NOMO-1 treated with DMSO at 0.1 percent for 48 hours (cell line): Measurements from ENCODE around the gene RFNG.

Experiments
- DNase-seq: peaks from one replicate; lab custom pipeline; 2025; ENCODE audit not compliant: unreplicated experiment; lab: John Stamatoyannopoulos, UW

Gene RFNG

DNA sequence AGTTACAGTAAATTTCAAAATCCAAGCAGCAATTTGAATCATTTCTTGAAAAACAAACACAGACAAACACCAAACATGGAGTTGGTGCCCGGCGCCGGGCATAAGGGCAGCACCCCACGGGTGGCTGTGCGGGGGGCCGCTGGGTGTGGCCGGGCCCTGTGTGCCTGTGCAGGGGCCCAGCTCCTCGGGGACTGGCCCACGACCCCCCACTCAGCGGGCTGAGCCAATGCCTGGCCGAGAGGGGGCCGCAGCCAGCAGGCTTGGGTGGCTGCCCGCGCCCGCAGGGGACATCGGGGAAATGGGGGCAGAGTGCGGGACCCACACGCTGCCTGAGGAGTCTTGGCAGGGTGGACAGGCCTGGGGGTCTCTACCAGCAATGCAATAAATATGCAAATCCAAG is 26.8 kb upstream of the RFNG start:
- no peak for DNase-seq

DNA sequence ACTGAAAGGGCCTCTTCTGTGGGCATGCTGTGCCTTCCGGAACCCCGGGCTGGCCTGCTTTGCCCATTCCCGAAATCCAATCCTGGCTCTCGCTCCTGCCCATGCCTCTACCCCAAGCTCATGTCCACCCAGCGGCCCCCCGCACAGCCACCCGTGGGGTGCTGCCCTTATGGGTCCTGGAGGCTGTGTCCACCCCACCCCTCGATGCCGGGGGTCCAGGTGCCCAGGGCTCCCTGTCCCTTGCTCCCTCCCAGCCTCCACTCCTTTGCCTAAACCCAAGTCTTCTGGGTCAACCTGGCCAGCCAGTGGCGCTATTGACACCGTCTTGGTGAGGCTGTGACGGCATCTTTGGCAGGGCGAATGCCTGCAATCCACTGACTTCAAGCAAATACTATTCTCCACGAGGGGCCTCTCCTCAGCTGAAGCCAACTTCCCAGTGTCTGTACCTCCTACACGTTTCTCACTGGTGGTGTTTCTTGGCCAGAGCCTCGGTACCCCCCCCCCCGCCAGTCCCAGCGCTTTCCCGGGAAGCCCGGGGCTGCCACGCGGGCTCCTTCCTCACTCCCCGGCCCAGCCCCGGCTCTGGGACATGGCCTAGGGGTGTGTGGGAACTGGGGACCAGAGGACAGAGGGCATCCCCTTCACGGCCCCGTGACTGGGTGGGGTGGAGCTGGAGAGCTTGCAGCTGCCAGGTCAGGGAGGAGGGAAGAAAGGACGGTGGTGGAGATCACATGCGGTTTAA is 26.2 kb upstream of the RFNG start:
- no peak for DNase-seq

DNA sequence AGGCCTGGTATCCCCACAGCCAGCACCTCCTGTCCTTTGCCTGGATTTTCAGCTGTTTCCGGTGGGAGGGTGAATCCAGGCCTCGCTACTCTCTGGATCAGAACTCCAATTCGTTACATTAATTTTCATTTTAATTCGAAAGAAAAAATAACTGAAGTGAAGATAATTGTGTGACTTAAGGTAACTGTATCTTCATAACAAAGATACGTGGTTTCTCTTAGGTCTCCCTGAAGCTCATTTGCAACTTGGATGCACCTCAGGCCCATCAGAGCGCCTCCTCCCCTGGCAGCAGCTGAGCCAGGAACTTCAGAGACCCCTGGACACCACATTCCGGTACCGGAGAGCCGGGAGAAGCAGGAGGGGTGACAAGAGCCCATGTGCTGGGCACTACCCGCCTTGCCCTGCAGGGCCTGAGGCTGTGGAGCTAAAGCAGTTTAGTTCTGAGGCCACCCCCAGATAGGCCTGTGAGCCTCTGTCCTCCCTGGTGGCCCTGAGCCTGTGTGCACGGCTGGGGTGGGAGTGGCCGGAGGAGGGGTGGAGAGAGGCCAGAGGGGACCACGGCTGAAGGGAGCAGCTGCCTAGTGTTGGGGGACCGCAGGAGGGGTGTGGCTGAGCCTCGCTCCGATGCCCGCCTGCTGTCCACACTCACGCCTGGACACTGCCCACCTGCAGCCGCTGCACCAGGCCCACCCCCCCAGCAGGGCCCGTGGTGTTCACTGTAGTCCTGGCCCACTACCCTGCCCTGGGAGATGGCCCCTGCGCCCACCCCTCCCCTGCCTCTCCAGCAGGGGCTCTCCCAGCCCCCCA is 25.4 kb upstream of the RFNG start:
- DNase-seq = no peak

DNA sequence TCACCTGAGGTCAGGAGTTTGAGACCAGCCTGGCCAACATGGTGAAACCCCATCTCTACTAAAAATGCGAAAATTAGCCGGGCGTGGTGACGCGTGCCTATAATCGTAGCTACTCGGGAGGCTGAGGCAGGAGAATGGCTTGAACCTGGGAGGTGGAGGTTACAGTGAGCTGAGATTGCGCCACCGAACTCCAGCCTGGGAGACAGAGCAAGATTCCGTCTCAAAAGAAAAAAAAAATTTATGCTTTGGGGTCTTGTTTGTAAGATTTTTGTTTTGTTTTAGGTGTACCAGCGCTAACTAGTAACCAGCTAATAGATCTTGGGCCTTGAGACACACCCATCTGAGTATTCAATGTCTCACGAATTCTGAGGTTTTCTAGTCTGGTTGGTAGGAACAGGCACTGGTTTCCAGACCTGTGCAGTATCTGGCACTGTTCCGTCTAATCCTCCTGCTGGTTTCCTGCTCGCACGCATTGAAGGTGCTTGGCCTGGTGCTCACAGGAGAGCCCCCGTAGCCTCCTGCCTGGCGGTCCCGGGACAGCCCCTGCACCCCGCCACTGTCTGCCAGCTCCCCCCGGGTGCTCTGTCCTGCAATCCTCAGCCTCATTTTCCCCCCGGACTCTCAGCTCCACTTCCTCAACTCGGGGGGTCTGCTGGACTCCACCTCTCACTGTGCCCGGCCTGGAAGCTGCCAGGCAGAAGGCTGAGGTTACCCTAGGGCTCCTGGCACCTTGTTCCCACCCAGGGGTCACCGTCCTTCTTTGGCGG is 24.6 kb upstream of the RFNG start:
- DNase-seq = no peak

DNA sequence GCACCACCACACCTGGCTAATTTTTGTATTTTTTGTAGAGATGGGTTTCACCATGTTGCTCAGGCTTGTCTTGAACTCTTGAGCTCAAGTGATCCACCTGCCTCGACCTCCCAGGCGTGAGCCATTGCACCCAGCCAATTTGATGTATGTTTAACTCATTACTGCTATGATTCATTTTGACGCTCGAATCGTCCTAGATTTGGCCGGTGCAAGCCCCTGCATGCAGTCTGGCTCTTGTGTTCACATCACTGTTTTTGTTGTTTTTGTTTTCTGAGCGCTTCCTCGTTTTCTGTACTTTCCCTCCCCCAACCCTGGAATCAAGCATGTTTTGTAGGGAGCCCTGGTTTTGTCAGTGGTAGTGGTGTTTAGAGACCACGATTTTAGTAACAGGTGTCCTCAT is 21.8 kb upstream of the RFNG start:
- DNase-seq = no peak

DNA sequence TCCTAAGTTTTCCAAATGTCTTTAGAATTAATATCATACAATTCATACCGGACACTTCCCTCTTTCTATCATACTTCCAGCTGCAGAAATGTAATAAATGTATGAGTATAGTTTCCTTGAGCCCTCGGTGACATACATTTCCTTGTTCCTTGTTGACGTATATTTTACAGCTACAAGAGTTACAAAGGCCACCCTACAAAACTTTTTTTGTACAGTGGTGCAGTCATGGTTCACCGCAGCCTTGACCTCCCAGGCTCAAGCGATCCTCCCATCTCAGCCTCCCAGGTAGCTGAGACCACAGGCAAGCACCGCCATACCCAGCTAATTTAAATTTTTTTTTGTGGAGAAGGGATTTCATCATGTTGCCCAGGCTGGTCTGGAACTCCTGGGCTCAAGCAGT is 21.2 kb upstream of the RFNG start:
- no peak for DNase-seq

DNA sequence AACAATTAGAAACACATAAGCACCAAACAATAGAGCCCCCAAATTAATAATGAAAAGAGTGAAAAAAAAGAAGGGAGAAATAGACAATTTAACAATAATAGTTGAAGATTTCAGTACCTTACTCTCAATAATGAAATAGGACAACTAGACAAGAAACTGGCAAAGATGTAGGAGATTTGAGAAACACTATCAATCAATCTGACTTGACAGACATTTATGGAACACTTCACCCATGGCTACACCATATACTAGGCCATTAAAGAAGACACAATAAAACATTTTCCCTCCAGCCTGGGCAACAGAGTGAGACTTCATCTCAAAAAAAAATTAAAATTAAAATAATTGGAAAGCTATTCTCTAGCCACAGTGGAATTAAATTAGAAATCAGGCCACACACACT is 19.0 kb upstream of the RFNG start:
- DNase-seq = no peak

DNA sequence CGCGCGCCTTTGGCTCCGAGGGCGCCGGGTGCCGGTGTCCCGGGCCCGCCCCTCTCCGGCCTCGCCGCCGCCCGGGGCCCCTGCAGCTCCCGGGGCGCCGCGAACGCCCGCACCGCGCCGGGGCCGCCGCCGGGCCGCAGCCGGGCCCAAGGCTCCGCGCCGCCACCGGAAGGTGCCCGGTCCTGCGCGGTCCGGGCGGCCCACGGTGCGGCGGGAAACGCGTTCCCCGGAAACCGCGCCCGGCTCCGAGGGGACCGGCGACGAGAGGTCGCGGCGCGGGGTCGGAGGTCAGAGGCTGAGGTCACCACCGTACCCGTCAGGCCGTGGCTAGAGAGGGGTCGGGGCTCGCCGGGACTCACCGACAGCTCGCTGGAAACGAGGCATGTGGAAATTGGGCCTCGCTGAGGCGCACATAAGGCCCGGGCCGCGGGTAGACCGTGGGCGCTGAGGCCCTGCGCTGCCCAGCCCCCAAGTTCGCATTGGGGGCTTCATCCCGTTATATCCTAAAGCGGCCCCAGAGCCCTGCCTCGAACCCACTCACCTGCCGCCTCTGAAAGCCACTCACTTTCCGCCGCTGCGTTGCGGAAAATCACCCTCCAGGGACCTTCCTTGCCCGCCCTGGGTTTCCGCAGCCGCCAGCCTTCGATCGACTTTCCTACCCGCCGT is 14.2 kb upstream of the RFNG start, which contains the start of gene DUS1L:
Gene DUS1L (minus strand): TSS at position 167 of the 666 bp plus-strand sequence. CDS start 745 bp downstream, outside the sequence.
- DNase-seq = peak; percentile 10

DNA sequence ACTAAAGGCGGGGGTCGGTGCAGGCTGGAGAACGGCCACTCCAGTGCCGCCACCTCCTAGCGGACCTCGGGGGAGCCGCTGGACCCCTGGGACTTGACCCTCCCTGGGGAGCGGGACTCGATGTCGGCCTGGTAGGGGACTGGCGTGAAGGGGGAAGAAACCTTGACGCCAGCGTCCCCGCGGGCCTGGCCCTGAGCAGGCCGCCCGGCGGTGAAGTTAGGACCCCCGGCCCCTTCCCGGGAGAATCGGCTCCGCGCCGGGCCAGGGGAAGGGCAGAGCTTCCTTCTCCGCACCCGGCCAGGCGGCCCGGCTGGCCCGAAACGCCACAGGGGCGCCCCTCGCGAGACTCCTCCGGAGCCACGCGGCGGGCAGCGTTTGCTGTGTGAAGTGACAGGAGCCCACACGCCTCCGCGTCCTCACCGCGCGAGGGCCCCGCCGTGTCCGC is 13.6 kb upstream of the RFNG start:
- no peak for DNase-seq

DNA sequence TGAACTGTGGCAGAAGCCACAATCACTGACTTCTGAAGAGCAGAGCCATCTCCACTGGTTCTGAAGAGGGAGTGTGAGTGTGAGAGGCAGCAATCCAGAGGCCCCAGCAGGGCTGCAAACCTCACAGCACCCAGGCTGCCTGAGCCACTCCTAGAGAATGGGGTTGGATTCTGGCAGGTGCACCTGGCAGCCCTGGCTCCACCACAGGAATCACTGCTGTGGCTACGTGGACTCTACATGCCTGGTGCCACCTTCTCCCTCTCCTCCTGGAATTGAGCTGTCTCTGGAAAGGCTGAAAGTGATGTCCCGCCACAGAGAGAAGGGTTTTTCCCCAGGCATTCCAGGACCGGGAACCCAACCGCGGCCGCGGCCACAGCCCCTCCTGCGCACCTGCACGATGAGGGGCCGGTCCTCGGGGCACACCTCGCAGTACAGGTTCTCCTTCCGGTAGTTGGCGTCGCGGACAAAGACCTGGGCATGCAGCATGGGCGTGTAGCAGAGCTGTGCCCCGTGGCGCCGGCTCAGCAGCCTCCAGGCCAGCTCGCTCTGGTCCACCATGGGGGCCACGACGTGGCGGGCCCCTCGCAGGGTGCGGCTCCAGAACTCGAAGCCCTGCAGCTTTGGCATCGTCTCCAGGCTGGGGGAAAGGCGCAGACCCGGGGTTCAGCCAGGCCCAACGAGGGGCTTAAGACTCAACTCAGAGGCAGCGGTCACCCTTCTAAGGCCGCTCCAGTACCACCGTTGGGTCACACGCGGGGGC is 13.0 kb upstream of the RFNG start:
- no peak for DNase-seq

DNA sequence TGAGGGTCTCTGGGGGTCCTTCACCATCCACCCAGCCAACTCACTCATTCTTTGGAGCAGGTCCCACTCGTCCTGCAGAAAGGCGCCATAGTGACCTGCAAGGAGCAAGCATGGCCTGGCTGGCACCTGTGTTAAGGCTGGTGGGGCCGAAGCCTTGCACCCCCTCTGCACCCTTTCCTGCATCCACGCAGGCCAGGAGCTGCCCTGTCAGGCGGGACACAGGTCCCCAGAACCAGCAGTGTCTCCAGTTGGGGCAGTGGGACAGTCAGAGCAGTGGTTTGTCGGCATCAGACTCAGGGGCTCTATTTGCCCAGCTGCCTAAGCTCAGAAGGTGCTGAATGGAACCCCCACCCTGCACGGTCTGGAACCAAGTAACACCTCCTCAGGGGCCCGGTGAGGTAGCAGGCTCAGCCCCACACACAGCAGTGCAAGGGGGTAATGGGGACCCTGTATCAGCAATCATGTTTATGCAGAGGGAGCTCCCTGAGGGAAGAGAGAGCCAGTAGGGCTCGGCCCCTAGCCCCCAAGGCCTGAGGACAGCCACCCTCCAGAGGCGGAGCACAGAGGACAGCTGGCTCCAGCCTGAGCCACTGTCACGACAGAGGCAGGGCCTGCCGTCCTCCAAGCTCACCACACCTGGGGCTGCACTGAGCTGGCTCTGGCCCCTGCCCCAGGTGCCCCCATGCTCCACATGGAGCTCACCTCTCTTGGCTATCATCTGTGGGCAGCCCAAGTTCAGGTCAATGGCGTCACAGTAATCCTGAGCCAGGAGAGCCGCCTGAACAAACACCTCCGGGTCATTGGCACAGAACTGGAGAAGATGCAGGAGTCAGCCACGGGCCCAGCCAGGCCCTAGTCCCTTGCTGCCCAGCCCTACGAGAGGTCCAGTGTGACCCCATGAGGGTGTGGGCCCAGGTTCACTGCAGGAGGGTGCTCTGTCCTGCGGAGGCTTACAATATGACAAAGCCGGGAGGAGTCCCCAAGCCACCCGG is 12.1 kb upstream of the RFNG start:
- no peak for DNase-seq

DNA sequence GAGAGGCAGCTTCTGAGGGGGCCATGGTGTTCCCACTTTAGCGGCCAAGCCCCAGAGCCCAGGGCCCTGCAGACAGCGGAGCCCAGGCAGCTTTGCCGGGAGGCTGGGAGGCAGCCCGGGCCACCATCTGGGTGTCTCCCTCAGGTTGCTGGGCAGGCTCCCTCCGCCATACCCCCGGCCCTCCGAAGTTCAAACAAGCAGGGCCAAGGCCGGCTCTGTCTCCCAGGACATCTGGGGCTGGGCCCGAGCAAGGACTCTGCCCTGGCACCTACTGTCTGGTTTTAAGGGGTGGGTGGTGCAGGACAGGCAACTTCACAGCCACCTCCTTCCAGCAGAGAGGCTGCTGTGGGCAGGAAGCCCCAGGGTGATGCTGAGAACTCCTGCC is 11.4 kb upstream of the RFNG start:
- no peak for DNase-seq

DNA sequence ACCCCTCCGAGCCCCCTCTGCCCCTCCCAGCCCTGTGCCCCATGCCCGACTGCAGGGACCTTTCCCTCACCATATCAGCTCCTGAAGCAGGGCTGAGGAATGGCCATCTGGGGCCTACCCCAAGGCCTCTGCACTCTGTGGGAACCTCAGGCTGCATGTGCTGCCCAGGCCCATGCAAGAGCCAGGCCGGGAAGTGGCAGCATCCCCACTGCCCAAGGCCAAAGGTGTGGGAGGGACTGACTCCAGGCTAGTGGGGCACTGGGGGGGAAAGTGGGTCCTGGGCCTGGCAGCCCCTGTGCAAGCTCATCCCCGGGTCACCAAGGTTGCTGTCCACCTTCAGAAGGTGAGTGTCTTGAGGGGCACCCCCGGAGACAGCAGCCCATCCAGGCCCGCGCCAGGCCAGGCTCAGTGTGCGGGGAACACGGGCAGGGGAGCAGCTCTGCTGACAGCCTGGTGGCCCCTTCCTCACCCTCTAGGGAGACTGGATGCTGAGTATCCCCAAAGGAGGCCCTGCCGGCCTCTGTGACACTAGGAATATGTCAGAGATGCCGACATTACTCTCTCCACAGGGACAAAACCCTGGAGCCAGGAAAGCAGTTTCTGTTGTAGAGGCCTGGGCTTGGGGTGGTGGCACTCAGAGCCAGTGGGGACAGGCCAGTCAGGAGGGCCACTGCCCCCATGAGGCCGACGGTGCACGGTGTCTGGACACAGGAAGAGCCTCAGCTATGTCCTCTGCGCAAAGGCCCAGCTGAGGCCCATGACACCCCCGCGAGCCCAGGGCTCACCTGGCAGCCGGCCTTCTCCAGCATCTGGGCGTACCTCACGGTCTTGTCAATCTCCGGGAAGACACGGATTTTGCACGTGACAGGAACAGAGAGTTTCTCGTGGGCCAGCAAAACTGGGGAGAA is 10.7 kb upstream of the RFNG start:
- no peak for DNase-seq

DNA sequence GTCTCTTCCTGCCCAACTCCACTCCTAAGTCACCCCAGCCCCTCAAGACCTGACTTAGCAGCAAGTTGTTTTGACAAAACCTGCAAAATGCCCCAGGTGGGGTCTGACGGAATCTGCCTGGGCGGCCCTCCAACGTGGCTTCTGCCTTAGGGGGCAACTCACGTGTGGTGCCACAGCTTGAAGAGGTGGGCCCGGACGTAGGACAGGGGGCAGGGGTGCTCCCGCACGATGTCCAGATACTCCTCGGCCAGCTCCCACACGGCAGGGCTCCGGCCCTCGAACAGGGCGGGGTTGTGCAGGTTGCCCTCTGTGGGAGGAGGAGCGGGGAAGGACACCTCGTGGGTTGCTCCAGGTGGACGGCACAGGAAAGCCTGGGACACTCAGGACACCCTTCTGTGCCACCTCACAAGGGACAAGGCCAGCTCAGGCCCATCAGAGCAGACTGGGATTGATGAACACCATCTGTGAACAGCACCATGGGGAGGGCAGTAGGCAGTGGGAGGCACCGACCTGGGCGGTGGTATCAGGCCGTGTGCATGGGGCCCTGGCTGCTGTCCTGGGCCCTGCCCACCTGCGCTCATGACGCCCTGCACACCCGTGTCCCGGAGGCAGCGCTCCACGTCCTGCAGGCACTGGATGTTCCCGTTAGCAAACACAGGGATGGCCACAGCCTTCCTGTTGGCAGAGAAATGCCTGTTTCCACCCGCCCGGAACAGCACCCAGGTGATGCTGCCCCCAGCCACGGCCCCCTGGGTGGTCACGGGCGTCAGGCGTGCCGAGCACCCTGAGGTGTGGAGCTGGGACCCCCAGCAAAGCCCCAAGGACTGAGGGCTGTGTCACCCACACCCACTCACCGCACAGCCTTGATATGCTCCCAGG is 9.7 kb upstream of the RFNG start:
- no peak for DNase-seq

DNA sequence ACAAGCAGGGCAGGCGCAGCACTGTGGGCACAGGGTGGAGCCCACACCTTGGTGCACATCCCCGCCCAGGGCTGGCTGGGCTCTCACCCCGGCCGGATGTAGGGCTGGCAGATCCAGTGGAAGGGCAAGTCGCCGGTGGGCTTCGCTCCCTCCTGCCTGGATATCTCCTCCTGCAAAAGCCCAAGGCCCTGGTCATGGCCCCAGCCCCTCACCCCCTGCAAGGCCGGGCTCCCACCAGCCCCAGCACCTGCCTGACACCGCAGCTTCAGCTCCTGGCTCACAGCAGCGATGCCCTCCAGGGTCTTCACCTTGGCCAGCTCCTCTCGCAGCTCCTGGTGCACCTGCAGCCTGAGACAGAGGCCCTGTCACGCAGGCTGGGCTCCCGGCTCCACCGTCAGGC is 9.0 kb upstream of the RFNG start:
- no peak for DNase-seq

DNA sequence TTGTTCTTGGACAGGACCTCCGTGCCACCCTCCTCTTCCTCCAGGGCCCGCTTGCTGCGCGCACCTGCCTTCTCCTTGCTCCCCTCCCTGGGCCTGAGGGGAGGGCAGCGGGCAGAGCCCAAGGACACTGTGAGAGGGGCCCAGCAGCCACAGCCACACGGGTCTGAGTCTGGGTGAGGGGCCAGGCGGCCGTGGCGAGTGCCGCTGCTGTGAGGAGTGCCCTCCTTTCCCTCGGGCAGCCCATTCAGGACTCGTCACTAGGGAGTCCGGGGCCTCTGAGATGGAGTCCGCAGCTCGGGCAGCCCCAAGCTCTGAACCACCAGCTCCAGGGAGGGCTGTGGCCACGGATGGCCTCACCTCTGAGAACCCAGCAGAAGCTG is 8.4 kb upstream of the RFNG start:
- no peak for DNase-seq

DNA sequence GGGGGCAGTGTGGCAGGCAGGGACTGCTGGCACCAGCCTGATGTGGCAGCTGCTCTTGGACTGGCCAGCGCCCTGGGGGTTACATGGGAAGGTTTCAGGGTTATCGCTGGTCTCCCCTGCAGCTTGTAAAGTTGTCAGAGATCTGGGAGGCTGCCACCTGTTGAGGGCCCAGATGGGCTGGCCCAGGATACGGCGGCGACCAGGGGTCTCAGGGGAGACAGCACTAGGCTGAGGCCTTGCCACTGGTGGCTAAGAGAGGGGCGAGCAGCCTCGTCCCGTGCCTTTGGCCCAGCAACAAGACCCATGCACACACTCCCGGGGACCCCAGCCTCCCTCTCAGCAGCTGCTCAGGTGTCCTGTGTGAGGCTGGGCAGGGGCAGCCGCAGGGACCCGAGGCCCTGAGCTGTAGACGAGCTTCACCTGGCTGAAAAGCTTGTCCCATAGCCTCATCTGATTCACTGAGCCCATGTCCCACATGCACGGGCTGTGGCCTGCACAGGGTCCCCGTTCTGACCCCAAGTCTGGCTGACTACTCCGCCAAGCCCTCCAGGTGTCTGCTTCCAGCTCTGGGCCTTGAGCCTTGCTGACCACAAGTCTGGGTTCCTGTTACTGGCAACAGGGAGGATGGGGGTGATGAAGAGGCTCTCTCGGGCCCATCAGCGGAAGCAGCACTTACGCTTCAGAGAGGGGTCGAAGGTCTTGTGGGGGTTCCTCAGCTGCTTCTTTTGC is 7.8 kb upstream of the RFNG start:
- no peak for DNase-seq
